Effector memory CD4-positive, alpha-beta T cell (primary cell): Measurements from ENCODE around the gene DDIT3.

ENCODE experiments used
- DNase-seq, 3 donors: peaks; one replicate each; pipeline ENCODE4 v3.0.0-alpha.2; 2020
- H3K27ac ChIP-seq: 2 replicates; pipeline ENCODE4 v1.7.0; 2013; ENCODE audit warnings: mild to moderate bottlenecking, low read length, moderate library complexity; ENCODE audit not compliant: insufficient read depth, poor library complexity, severe bottlenecking
- H3K27me3 ChIP-seq: replicated peaks from 2 replicates; pipeline ENCODE4 v1.7.0; 2013; ENCODE audit warnings: mild to moderate bottlenecking, low read length; ENCODE audit not compliant: insufficient read depth, control insufficient read depth, poor library complexity, severe bottlenecking
- H3K36me3 ChIP-seq: 2 replicates; pipeline ENCODE4 v1.7.0; 2013; ENCODE audit warnings: mild to moderate bottlenecking, low read length, moderate library complexity; ENCODE audit not compliant: control insufficient read depth, insufficient read depth
- H3K4me1 ChIP-seq: 2 replicates; pipeline ENCODE4 v1.7.0; 2013; ENCODE audit warnings: low read length, mild to moderate bottlenecking; ENCODE audit not compliant: control insufficient read depth, insufficient read depth, poor library complexity, severe bottlenecking
- H3K4me3 ChIP-seq: 2 replicates; pipeline ENCODE4 v1.7.0; 2013; ENCODE audit warnings: low read length, low read depth, mild to moderate bottlenecking; ENCODE audit not compliant: insufficient read depth, poor library complexity, severe bottlenecking
- H3K9me3 ChIP-seq: 2 replicates; pipeline ENCODE4 v1.7.0; 2013; ENCODE audit warnings: mild to moderate bottlenecking, low read length, moderate library complexity; ENCODE audit not compliant: control insufficient read depth

Gene DDIT3

GRCh38 chr12:57474862-57475261 lies 45.5 kb downstream of the DDIT3 start:
- no peaks in the 10 kb centered on the region for H3K9me3 ChIP-seq
- H3K27me3 ChIP-seq = no peaks in the 10 kb centered on the region
- H3K36me3 ChIP-seq = peaks cover 52% of the 10 kb centered on the region
- no peak overlapping the region for H3K27ac ChIP-seq
- H3K4me1 ChIP-seq = peaks cover 40% of the 10 kb centered on the region
- H3K4me3 ChIP-seq = no peak overlapping the region
- DNase-seq = no peak

GRCh38 chr12:57474430-57474829 lies 45.9 kb downstream of the DDIT3 start:
- DNase-seq = no peak
- H3K27ac ChIP-seq = no peak overlapping the region
- H3K36me3 ChIP-seq = peaks cover 56% of the 10 kb centered on the region
- H3K4me3 ChIP-seq = no peak overlapping the region
- no peaks in the 10 kb centered on the region for H3K9me3 ChIP-seq
- H3K4me1 ChIP-seq = peaks cover 35% of the 10 kb centered on the region
- H3K27me3 ChIP-seq = no peaks in the 10 kb centered on the region

- no peaks in the 10 kb centered on the region for H3K9me3 ChIP-seq
- peaks cover 62% of the 10 kb centered on the region for H3K36me3 ChIP-seq
- H3K4me1 ChIP-seq = peaks cover 30% of the 10 kb centered on the region
- H3K4me3 ChIP-seq = no peak overlapping the region
- no peak overlapping the region for H3K27ac ChIP-seq
- DNase-seq = no peak
- no peaks in the 10 kb centered on the region for H3K27me3 ChIP-seq
Observed at GRCh38 chr12:57473886-57474285, 46.4 kb downstream of the DDIT3 start.

- no peaks in the 10 kb centered on the region for H3K27me3 ChIP-seq
- peaks cover 25% of the 10 kb centered on the region for H3K4me1 ChIP-seq
Observed at GRCh38 chr12:57473392-57473791, 46.9 kb downstream of the DDIT3 start.

GRCh38 chr12:57472391-57472790 lies 47.9 kb downstream of the DDIT3 start:
- Histone ChIP-seq H3K36me3 (peaks cover 63% of the 10 kb centered on the region), H3K4me3 (no peak overlapping the region), H3K4me1 (peaks cover 15% of the 10 kb centered on the region), H3K27ac (no peak overlapping the region), H3K27me3 (no peaks in the 10 kb centered on the region), H3K9me3 (no peaks in the 10 kb centered on the region)
- DNase-seq = no peak

More at GRCh38 chr12:57473392-57473791, 46.9 kb downstream of the DDIT3 start:
- no peak overlapping the region for H3K27ac ChIP-seq
- no peaks in the 10 kb centered on the region for H3K9me3 ChIP-seq
- DNase-seq = no peak
- no peak overlapping the region for H3K4me3 ChIP-seq
- H3K36me3 ChIP-seq = peaks cover 63% of the 10 kb centered on the region

GRCh38 chr12:57471661-57472060 lies 48.7 kb downstream of the DDIT3 start:
- Histone ChIP-seq H3K4me1 (peaks cover 13% of the 10 kb centered on the region), H3K27me3 (no peaks in the 10 kb centered on the region), H3K27ac (no peak overlapping the region), H3K36me3 (peaks cover 63% of the 10 kb centered on the region), H3K4me3 (no peak overlapping the region), H3K9me3 (no peaks in the 10 kb centered on the region)
- DNase-seq = no peak

GRCh38 chr12:57470970-57471656 lies 49.2 kb downstream of the DDIT3 start:
- no peak overlapping the region for H3K27ac ChIP-seq

GRCh38 chr12:57470286-57470969 lies 49.9 kb downstream of the DDIT3 start:
- Histone ChIP-seq H3K27ac (no peak overlapping the region), H3K9me3 (no peaks in the 10 kb centered on the region), H3K4me1 (peaks cover 4% of the 10 kb centered on the region), H3K36me3 (peaks cover 63% of the 10 kb centered on the region), H3K4me3 (no peak overlapping the region), H3K27me3 (no peaks in the 10 kb centered on the region)
- no peak for DNase-seq

More at GRCh38 chr12:57470970-57471656, 49.2 kb downstream of the DDIT3 start:
- DNase-seq = no peak
- Histone ChIP-seq H3K27me3 (no peaks in the 10 kb centered on the region), H3K4me3 (no peak overlapping the region), H3K4me1 (peaks cover 11% of the 10 kb centered on the region), H3K9me3 (no peaks in the 10 kb centered on the region), H3K36me3 (peaks cover 63% of the 10 kb centered on the region)

GRCh38 chr12:57469296-57470164 lies 50.8 kb downstream of the DDIT3 start:
- H3K4me3 ChIP-seq = no peak overlapping the region
- no peaks in the 10 kb centered on the region for H3K9me3 ChIP-seq
- DNase-seq = no peak
- no peaks in the 10 kb centered on the region for H3K27me3 ChIP-seq
- H3K27ac ChIP-seq = no peak overlapping the region
- no peaks in the 10 kb centered on the region for H3K4me1 ChIP-seq
- peaks cover 54% of the 10 kb centered on the region for H3K36me3 ChIP-seq
